GM19023 (cell line): Measurements from ENCODE around the gene NCAM2.

Experiments used
- ATAC-seq: cut with Tn5 transposase; IDR thresholded peaks from one replicate; pipeline ENCODE4 v1.9.1; 2021; ENCODE audit warnings: mild to moderate bottlenecking, moderate library complexity; ENCODE audit not compliant: unreplicated experiment

NCAM2 gene

DNA sequence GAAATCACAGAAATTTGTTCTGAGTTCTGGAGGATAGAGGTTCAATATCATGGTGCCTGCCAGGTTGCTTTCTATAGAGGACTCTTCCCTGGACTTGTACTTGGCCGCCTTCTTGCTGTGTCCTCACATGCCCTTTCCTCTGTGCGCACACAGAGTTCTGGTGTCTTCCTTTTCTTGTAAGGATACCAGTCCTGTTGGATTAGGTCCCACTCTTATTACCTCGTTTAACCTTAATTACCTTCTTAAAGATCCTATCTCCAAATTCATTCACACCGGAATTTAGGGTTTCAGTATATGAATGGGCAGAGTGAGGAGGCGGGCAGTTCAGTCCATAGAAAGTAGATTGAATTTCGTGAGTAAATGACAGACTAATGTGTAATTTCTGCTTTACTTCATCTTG lies 413.9 kb downstream of the NCAM2 start:
- ATAC-seq, result no peak

DNA sequence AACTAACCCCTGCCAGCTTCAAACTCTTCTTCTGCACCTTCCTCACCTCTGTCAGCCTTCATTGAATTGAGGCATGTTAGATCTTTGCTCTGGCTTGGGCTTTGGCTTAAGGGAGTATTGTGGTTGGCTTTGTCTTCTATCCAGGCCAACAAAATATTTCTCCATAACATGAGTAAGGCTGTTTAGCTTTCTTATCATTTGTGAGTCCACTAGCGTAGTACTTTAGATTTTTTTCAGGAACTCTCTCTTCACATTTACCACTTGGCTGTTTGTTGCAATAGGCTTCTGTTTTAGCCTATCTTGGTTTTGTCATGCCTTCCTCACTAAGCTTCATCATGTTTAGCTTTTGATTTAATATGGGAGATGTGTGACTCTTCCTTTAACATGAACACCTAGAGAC lies 417.5 kb downstream of the NCAM2 start:
- no peak for ATAC-seq

DNA sequence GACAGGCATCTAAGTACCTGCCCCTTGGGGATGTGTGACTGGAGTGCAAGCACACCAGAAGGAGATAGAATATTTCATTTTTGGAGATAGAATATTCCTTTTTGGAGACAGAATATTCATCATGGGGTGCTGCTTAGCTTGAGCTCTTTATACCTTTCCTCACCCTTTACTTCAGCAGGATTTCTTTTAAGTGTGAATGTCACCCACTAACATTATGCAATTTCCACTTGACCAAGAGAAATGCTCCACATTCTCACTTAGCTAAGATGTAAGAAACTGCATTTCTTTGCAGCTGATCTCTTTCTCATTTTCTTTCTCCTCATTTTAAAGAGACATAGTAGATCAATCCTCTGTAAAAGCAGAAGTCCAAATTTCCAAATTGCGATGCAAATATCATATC lies 436.7 kb downstream of the NCAM2 start:
- no peak for ATAC-seq

DNA sequence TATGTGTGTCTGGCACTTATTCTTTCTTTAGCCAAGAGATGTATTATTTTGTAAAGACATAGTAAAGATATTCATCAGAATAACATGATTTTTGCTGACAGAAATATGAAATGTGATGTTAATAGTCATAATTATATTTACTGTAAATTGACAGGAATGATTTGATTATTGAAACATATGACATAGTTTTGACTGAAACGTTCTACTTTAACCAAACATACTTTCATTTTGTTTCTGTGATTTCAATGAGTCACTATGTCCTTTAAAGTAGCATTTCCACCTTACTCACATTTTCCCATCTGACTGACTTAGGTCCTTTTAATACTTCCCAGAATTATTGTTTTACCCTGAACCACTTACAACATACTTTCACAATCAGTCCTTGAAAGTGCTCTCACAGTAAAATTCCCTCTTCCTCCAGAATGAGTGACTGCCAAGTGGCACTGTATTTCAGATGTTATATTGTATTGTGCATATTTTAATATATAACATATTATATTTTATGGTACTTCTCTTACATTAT lies 437.9 kb downstream of the NCAM2 start:
- ATAC-seq, result no peak

DNA sequence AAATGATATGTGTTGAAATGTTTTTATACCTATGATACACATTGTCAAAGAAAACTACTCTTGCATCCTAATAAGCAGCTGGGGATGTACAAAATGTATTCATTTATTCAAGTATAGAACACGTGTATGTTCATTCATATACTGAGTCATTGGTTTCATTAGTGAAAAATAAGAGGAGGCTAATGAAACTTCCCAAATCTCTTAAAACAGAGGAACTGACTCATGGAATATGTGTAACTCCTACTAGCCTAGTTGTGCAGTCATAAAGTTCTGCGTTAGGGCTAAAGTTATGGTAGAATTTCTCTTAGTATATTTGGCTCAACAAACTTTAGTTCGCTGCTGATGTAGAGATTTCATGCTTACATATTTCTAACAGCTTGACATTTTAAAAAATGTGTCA lies 441.6 kb downstream of the NCAM2 start:
- no peak for ATAC-seq

DNA sequence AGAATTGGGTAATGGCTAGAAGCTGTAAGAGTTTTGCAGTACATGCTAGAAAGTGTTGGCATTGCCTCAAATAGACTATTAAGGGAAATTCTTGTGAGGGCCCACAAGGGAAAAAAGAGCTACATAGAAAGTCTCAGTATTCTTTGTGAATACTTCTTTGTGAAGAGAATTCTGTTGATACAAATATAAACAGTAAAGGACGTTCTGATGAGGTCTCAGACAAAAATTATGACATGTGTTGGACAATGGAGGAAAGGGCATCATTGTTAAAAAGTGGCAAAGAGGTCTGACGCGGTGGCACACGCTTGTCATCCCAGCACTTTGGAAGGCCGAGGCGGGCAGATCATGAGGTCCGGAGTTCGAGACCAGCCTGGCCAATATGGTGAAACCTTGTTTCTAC lies 458.9 kb downstream of the NCAM2 start:
- no peak for ATAC-seq

DNA sequence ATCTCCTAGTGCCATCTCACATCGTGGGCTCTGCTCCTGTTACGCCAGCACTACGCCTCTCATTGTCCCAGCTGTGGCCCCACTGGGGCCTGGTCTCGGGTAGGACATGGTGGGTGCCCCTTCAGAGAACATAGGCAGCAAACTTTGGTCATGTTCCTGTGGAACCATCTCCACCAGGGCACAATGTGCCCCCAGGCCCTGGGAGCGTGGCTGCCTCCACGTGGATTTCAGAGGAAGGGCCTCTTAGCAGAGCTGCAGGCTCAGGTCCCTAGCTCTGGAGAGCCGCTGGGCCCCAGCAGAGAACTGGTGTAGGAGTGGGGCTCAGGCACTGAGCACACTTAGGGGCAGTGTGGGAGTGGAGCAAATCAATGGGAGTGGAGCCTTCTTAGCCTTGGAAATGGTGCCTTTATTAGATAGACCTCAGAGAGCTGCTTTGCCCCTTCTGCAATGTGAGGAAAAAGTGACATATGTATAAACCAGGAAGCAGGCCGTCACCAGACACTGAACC lies 460.0 kb downstream of the NCAM2 start:
- no peak for ATAC-seq

DNA sequence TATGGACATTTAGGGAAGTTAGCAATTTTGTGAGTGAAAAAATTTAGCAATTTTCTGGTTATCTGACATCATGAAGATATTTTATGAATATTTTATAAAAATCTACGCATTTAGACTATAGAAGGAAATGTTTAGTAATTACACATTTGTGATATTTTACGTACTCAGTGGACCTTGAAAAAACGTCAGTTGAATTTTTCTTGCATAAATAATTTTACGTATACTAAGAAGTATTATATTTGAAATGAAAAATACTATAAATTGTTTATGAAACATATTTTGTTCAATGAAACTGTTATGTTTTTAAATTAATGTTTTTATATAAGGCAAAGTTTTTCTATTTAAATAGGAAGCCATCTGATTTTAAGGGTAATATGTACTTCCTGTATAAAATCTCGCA lies 462.8 kb downstream of the NCAM2 start:
- ATAC-seq, result no peak

DNA sequence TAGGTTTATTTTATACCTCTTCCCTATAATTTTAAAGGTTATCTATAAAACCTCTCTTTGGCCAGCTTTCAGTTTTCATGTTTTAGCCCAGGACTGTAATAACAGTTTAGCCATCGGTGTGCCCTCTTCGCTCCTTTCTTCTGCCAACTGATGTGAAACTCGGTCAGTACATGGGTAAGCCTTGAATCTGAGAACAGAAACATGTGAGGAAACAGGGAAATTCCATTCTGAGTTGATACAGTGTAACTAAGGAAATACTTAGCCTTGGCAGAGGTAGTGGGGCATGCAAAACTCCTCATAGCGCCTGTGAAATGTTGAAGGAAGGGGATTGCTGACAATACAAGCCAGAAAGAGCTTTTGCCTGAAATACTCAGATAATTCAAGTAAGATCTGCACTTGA lies 465.2 kb downstream of the NCAM2 start:
- ATAC-seq, result no peak

DNA sequence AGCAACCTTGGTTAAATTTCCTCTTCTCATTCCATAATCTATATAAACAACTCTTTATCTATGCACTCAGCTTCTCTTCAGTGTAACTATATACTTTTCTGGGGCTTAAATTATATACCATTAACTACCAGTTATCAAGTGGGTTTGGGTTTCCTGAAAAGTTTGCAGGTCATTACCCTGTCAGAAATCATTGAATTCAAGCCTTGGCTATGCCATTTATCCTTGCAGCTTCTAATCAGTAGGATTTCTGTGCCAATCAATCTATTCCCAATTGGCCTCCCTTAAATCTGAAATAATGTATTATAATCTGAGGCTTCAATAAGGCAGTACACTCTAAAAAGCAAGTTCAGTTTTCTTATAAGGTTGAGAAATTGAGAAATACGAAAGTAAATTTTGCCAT lies 466.5 kb downstream of the NCAM2 start:
- ATAC-seq, result no peak

DNA sequence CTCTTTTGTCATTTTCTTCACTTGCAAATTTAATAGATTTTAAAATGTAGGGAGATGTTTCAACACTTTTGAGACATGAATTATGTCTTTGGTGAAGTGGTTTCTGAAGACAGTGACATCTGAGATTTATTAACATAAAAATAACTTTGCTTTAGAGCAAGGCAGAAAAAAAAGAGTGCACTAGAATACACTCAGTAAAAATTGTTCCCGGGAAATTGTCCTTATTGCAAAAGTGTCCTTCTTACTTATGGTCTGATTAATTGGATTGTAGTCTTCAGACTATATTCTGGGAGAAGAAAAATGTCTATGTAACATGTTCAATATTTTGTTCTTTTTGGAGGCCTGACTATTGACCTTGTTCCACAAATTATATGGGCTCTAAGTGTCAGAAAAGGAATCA lies 468.5 kb downstream of the NCAM2 start:
- ATAC-seq, result no peak

DNA sequence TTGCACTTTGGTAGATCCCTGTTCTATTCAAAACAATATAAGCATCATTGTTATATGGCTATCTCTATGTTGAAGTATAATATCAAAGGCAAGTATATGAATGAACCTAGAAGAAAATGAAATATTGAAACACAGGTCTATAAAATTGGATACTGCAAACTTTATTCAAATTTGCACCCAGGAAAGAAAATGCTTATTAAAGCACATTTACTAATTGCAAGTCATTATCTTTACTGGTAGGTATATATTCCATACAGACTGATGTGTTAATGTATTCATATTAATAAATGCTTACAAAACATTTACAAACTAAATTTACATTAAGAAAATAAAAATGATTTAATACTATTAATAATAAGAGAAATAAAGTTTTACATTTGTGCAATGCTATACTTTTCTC lies 469.8 kb downstream of the NCAM2 start:
- no peak for ATAC-seq

DNA sequence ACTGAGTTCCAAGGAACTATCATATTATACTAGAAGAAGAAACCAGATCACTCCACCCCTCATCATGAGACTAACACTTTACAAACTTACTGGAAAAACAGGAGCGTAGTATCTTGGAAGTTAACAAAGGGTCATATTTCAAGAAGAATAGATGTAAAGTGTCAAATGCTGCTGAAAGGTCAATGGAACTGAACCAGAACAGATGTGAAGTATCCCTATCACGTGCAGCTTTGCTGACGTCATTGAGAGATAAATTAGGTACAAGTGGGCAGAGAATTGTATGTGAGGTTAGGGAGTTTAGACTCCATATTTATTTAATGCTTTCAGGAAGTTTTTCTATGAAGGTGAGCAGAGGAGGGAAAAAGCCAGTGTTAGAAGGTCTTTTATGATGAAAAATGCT lies 483.0 kb downstream of the NCAM2 start:
- ATAC-seq, result no peak

DNA sequence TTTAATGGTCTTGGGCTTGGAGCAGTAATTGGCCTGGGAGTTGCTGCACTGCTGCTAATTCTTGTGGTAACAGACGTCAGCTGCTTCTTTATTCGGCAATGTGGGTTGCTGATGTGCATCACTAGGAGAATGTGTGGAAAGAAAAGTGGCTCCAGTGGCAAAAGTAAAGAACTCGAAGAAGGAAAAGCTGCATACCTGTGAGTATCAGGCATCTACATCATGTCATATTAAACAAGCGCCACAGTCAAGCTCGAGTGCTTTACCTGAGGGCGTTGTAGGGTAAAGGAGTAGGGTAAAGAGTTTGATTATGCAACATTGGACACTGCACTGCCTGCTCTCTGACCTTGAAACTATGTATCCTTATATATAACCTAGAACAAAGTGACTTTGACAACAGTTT lies 510.6 kb downstream of the NCAM2 start:
- no peak for ATAC-seq

DNA sequence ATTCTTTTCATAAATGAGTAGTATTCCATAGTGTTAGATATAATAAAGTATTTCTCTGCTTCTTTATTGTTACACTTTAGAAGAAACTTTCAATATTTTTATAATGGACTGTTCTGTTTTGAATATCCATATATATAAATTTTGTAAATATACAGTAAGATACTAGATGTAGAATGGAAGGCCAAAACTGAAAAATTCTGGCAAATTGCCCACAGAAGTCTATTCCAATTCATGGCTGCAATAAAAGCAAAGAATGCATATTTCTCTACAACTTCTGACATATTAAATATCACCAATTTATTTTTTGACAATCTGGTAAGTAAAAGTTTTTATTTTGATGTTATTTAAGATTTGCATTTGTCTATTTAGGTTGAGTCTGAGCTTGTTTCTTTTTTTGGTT lies 532.5 kb downstream of the NCAM2 start:
- no peak for ATAC-seq

DNA sequence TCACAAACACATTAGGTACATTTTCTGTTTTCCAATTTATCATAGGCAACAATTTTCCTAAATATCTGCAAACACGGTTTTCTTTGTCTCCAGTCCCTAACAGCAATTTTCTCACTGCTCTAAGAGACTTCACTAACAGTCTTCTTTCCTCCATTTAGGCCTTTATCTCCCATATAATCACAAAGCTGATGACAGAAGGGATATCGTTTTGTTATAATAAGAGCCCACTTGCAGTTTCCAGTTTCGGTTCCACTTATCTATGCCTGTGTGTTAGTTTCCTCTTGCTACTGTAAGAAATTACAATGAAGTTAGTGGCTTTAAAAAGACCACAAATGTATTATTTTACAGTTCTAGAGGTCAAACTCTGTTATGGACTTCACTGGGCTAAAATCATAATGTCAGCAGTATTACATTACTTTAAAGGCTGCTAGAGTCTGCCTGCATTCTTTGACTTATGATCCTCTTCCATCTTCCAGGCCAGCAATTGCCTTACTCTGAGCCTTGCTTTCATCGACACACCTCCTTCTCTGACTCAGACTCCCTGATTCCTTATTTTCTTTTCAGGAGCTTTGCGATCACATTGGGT lies 549.3 kb downstream of the NCAM2 start:
- no peak for ATAC-seq

DNA sequence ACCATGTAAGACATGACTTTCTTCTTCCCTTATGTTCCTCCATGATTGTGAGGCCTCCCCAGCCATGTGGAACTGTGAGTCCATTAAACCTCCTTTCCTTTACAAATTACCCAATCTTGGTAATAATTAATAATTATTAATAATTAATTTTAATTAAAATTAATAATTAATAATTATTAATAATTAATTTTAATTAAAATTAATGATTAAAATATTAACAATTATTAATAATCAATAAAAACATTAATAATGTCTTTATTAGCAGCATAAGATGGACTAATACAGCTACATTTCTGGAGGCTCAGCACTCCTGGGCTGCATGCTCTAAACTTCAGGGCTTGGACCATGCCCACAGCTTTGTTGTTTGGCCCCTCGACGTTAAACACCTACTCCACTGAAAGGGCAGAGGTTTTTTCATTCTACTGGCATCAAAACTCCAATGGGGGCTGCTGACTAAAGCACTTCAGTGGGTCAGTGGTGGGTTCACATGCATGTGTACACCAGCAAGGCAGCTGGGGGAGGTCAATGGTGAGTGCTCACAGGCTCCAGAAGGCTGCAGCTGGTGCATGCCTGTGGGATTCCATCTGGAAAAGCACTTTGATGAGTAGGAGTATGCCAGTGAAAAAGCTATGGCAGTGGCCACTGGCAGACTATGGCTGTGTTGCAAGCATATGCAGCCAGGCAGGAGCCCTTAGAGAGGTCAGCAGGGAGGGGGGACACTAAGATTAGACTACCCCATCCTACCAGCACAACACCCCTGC lies 561.3 kb downstream of the NCAM2 start:
- no peak for ATAC-seq
